ENCODE measurements around the gene KLC1. TPM values are rescaled to one million over a fixed set of nuclear protein-coding genes. Genes with fewer than 3 reads are reported as not detected.

Gene KLC1
- total and polyA plus RNA-seq, 2 of the 13 experiments (the other 11 are each of a cell fraction or from before 2014, with no cell fraction given): 53.2 to 63.5 TPM

GRCh38 chr14:103744621-103745395 lies 115.8 kb downstream of the KLC1 start (continued):
- no peak for TF ChIP-seq KIAA2018 (CRISPR knock-in tag; IDR thresholded peaks at IDR 0.05; ENCODE audit: borderline replicate concordance)
- TF ChIP-seq RFX5 (IDR thresholded peaks at IDR 0.05; ENCODE audit: low read depth, low read length): no peak
- no peak for TF ChIP-seq THAP9 (CRISPR knock-in tag; IDR thresholded peaks at IDR 0.05; ENCODE audit: borderline replicate concordance)
- TF ChIP-seq RFXAP (CRISPR knock-in tag; IDR thresholded peaks at IDR 0.05; ENCODE audit: borderline replicate concordance): no peak

Data from HepG2 (cell line).